ENCODE data around the gene PACRGL. TPM values are rescaled to one million over a fixed set of nuclear protein-coding genes. Genes with fewer than 3 reads are reported as not detected.

Gene PACRGL
- total RNA-seq = 11.0 and 12.3 TPM in 2 replicates

DNA sequence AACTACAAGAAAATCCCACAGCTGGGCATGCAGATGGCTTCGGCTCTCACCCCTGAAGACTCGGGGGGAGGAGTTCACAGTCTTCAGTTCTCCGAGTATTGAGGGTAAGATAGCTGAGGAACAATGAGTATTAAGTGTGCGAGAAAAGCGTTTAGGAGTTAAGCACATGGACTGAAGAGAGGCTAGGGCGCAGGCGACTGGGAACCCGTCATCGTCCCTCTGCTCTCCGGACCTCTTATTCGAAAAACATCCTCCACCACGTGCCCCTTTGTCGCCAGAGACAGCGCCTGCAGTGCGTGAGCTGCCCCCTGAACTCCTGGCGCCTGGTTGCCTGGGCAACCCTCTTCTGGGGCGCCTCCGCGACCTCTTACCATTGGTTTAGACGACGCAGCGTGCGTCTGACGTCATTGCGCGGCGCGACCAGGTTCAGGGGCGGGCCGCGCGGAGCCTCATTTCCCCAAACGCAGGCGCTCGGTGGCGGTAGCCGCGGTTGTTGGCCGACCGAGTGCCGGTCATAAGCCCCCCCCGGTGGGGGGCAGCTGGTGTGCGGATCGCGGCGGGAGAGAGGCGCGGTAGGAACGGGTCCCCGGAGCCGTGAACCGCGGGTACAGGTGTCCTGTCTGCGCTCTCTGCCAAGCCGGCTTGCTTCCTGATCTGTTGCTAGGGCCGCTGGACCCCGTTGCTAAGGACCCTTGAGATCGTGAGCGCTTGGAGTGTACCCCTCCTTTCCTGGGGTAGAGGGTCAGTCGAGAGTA is at the start of gene PACRGL:
Gene PACRGL, plus strand, starts transcription at position 452 of the 755 bp plus-strand sequence. CDS start 4,024 bp downstream, outside the sequence.

All from cardiac atrium fibroblast (primary cell).